ENCODE measurements around the gene FAM117A. TPM values are rescaled to one million over a fixed set of nuclear protein-coding genes. Genes with fewer than 3 reads are reported as not detected.

The FAM117A gene
- total RNA-seq, 6 donors from 2014 or later = 15.1 to 22.0 (median 18.2) TPM

GRCh38 chr17:49681106-49681979, 82.6 kb downstream of the FAM117A start:
- Histone ChIP-seq H3K27ac (peak overlapping the region in 1 of 4 donors; percentile 31), H3K4me1 (peaks cover 7 to 18% (median 11%) of the 10 kb centered on the region in 4 donors), H3K36me3 (no peaks in the 10 kb centered on the region), H3K4me3 (no peak overlapping the region), H3K27me3 (no peaks in the 10 kb centered on the region), H3K9me3 (no peaks in the 10 kb centered on the region)
- 76% methylated on average over 9 of the region's 9 CpGs for WGBS, 2 donors
- DNase-seq (no peak), ATAC-seq (ENCODE audit: low FRiP score in 2 of 2) (no peak)
- TF ChIP-seq POLR2AphosphoS5 (IDR thresholded peaks at IDR 0.05) (no peak), CTCF (IDR thresholded peaks at IDR 0.05) (no peak)

- Histone ChIP-seq H3K4me1 (peaks cover 17 to 28% (median 22%) of the 10 kb centered on the region in 4 donors), H3K36me3 (peaks cover 0 to 4% (median 0%) of the 10 kb centered on the region in 4 donors), H3K9me3 (no peaks in the 10 kb centered on the region), H3K27ac (no peak overlapping the region), H3K27me3 (no peaks in the 10 kb centered on the region), H3K4me3 (no peak overlapping the region)
- WGBS, 2 donors = 76 to 88% methylated on average over 6 of the region's 6 CpGs
- DNase-seq (no peak), ATAC-seq (ENCODE audit: low FRiP score in 2 of 2) (no peak)
- no peak for TF ChIP-seq EP300 (IDR thresholded peaks at IDR 0.05)
- TF ChIP-seq CTCF (IDR thresholded peaks at IDR 0.05) = no peak
- TF ChIP-seq POLR2A (IDR thresholded peaks at IDR 0.05) = no peak
- TF ChIP-seq POLR2AphosphoS5 (IDR thresholded peaks at IDR 0.05) = no peak
Measured at GRCh38 chr17:49680314-49680713, 83.6 kb downstream of the FAM117A start.

- Histone ChIP-seq H3K4me3 (peak within 1 kb of the TSS; percentile 63 to 80 (median 64)), H3K27me3 (no peaks in the 10 kb centered on the region), H3K27ac (peak within 1 kb of the TSS; percentile 96 to 99 (median 98)), H3K9me3 (no peaks in the 10 kb centered on the region), H3K4me1 (peaks cover 34 to 42% (median 38%) of the 10 kb centered on the region in 4 donors), H3K36me3 (peaks cover 0 to 4% (median 2%) of the 10 kb centered on the region in 4 donors)
- ATAC-seq (ENCODE audit: low FRiP score in 2 of 2) (peak; percentile 99 to 100), DNase-seq (peak; percentile 99 to 100)
- TF ChIP-seq EP300 (IDR thresholded peaks at IDR 0.05) = peak in 1 of 4 donors; percentile 48
- peak; percentile 84 to 90 for TF ChIP-seq POLR2AphosphoS5 (IDR thresholded peaks at IDR 0.05)
- no peak for TF ChIP-seq CTCF (IDR thresholded peaks at IDR 0.05)
- TF ChIP-seq POLR2A (IDR thresholded peaks at IDR 0.05) = peak in 2 of 4 donors; percentile 39 to 77
- 16 to 18% methylated on average over 43 to 50 of the region's 53 CpGs for WGBS, 2 donors
Measured at GRCh38 chr17:49677933-49678847, 85.7 kb downstream of the FAM117A start, which contains the start of gene SPOP. SPOP (minus strand) TSS chr17:49678097; CDS start chr17:49622810, 55,287 bp downstream.

- whole genome bisulfite sequencing, 2 donors = 0% methylated on average over 12 to 23 of the region's 34 CpGs
- TF ChIP-seq CTCF (IDR thresholded peaks at IDR 0.05) (no peak), POLR2AphosphoS5 (IDR thresholded peaks at IDR 0.05) (peak in 1 of 2 donors; percentile 68)
- ATAC-seq (ENCODE audit: low FRiP score in 2 of 2) (peak; percentile 91 to 93), DNase-seq (peak; percentile 98 to 99)
- Histone ChIP-seq H3K9me3 (no peaks in the 10 kb centered on the region), H3K27me3 (no peaks in the 10 kb centered on the region), H3K27ac (peak overlapping the region; percentile 96 to 99 (median 98)), H3K4me1 (peaks cover 34 to 49% (median 43%) of the 10 kb centered on the region in 4 donors), H3K36me3 (peaks cover 0 to 4% (median 2%) of the 10 kb centered on the region in 4 donors), H3K4me3 (peak overlapping the region; percentile 63 to 80 (median 64))
Measured at GRCh38 chr17:49677134-49677932, 86.6 kb downstream of the FAM117A start.

Data from upper lobe of left lung (tissue), 6 donors.